Effector CD8-positive, alpha-beta T cell (primary cell): ENCODE data around the gene CCRL2.
"Not testable (repeated sequence)": the region's sequence is repeated elsewhere in the genome, so short reads cannot be mapped to it uniquely, and the experiment has no call there.

Experiments used
- DNase-seq: peaks from one replicate; lab custom pipeline; 2025; lab: John Stamatoyannopoulos, UW

CCRL2 gene

DNA sequence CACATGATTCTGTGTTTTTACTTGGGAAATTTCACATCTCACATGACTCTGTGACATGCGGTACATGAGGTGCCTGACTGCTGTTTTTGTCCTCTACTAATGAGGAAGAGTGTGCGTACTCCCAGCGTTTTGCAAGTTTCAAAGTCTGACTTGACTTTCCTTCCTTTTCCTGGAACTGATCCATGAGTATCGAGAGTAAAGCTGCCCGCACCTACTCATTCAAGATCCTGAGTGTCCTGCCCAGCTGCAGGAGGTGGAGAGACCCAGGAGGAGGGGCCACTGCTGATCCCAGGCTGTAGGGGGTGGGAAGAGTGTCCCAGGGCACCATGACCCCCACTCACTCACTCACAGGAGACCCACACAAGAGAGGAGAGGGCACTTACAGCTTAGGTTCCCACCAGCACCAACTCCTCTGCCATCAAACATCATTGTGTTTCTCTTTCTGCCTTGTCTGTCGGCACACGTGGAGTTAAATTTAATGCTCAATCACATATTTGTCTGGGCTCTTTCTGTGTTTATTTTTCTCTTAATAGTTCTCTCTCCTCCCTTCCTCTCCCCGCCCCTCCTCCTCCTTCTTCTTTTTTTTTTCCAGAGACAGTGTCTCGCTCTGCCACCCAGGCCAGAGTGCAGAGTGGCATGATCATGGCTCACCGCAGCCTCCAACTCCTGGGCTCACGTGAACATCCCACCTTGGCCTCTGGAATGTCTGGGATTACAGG lies 1.6 kb upstream of the CCRL2 start:
- DNase-seq = no peak

- no peak for DNase-seq
These were observed 644 bp upstream of the CCRL2 start for GRCh38 chr3:46406443-46406787.

GRCh38 chr3:46407970-46408369 lies 911 bp downstream of the CCRL2 start:
- no peak for DNase-seq

GRCh38 chr3:46408853-46409252 lies 1.8 kb downstream of the CCRL2 start:
- no peak for DNase-seq

- DNase-seq = no peak
These were observed 2.9 kb downstream of the CCRL2 start for GRCh38 chr3:46409739-46410489.

- DNase-seq = no peak
These were observed 3.6 kb downstream of the CCRL2 start for GRCh38 chr3:46410669-46411068.

GRCh38 chr3:46411271-46411670 lies 4.2 kb downstream of the CCRL2 start:
- no peak for DNase-seq

DNA sequence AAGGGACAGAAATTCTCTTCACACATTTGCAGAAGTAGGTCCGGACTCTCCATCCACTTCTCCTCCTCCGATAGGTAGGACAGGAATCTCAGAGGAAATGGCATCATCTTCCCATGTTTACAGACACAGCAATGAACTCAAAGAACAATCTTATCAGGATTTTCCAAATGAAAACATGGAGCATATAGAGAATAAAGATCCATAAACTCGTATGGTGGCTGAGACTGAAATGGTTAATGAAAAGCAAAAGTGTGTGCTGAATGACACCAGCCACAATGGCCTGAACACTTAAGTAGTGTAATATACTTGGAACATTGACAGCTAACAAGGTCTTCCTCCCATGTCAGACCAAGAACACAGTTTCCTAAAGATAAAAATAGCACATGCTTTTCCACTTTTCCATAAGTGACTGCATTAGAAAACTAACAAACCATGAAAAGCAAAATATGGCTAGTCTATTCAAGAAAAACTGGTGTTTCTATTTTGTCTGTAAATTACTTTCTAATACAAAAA lies 5.8 kb downstream of the CCRL2 start:
- DNase-seq = no peak

DNA sequence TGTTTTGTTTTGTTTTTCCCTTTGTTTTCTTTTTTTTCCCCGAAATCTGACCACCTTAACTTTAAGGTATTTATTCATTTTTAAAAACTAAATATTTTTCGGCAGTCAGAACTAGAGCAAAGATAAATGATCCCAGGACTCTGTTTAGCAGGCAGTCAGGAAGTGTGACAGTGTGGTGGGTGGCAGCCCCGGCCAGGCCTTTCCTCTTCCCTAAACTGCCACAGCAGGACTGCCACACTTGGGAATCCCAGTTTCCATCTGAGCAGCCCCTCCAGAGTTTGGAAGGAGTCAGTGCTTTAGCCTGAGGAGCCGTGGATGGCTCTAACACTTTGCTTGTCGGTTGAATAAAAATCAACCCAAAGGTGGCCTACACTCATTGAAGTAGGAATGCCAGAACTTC lies 6.9 kb downstream of the CCRL2 start:
- DNase-seq = no peak

GRCh38 chr3:46414739-46415138 lies 7.7 kb downstream of the CCRL2 start:
- DNase-seq = no peak

- no peak for DNase-seq
These were observed 9.2 kb downstream of the CCRL2 start for GRCh38 chr3:46416125-46416810.

DNA sequence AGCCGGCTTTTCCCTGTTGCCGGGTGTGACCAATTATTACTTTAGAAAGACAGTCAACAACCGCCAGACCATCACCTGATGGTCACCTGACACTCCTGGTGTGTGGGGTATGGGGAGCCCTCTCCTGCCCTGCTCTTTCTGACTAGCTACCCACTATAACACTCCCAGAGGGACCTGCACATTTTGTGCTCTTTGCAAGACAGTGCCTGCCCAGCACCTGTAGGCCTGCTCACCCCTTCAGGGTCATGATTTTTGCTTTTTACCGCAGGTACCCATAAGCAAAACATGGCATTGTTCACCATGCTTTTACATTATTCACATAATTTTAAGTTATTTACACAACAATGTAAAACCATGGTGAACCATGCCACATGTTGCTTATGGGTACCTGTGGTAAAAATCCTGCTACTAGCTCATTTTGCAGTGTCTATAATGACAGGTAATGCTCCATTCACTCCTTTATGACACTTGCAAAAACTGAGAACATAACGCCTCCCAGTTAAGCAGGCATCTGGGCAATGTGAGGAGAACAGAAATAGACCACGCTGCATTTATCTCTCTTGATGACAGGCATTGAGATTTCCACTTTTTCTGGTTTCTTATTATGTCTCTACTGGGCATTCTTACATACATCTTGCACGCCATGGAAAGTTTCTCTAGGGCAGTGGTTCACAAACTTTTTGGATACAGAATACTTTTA lies 9.9 kb downstream of the CCRL2 start:
- DNase-seq = no peak

GRCh38 chr3:46417841-46418611 lies 11.0 kb downstream of the CCRL2 start:
- no peak for DNase-seq

DNA sequence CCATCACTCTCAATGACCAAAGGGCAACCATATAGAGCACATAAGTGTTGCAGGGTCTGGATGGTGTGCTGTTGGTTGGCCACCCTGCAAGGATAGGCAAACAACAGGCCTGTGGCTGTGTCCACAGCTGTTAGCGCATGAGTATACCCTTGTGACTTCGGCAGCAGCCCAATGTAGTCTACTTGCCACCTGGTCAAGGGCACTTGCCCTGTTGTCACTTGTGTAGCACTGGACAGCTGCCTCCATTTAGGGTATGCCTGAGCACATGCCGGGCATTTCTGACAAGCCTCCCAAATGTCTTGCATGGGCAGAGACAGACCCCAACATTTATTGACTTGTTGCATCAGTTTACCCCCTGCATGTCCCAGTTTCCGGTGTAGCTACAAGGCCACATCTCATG lies 12.8 kb downstream of the CCRL2 start:
- DNase-seq = no peak

GRCh38 chr3:46420931-46421330 lies 13.9 kb downstream of the CCRL2 start:
- no peak for DNase-seq

GRCh38 chr3:46422617-46423016 lies 15.6 kb downstream of the CCRL2 start:
- DNase-seq = no peak

GRCh38 chr3:46423588-46423987 lies 16.5 kb downstream of the CCRL2 start:
- DNase-seq = no peak

GRCh38 chr3:46426476-46426875 lies 19.4 kb downstream of the CCRL2 start:
- not testable (repeated sequence) for DNase-seq

DNA sequence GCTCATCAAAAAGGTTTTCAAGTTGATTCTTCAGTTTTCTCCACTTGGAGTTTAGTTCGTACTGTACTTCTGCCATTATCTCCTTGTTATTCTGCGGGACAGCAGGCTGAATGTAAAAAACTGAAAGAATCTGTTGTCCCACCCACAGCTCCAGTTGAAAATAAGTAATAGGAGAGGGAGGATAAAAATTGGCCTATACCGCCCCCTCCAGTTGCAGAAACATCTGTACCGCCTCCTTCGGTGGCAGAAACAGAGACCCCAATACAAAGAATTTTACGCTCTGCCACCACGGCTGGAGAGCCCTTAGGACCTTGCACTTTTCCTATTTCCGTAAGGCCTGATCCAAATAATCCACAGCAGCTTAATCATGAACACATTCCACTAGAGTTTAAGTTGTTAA lies 20.3 kb downstream of the CCRL2 start:
- DNase-seq = not testable (repeated sequence)

DNA sequence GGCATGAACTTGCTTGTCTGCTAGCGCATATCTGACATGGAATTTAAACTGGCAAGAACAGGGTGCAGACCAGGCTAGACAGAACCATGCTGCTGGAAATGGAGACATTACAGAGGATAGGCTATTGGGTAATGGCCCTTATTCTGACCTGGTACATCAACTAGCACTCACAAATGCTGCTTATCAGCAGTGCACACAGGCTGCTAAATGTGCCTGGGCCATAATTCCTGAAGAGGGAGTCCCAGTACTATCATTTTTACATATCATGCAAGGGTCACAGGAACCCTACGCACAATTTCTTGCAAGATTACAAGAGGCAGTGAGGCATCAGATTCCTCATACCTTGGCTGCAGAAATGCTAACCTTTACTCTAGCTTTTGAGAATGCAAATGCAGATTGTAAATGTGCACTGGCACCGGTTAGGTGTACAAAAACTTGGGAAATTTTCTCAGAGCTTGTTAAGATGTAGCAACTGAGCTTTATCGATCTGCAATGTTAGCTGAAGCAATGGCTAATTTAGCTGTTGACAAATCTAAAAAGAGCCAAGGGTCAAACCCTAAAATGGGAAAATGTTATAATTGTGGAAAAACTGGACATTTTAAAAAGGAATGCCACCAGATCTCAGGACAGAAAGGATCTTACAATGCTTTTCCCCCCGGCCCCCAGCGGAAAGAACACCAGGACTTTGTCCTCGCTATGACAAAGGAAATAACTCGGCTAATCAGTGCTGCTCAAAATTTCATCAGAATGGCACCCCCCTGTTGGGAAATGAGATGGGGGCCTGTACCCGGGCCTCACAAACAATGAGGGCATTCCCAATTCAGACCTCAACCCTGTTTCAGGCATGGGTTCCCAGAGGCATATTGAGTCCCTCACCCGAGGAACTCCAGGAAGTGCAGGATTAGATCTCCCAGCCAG lies 21.1 kb downstream of the CCRL2 start:
- DNase-seq = no peak
